Measurements from ENCODE around the gene NEK4. TPM values are rescaled to one million over a fixed set of nuclear protein-coding genes. Genes with fewer than 3 reads are reported as not detected.

The NEK4 gene
- total RNA-seq, 1 experiment from 2014 or later, result 33.8 TPM

- peaks cover 76% of the 10 kb centered on the region for H3K36me3 Mint-ChIP-seq (ENCODE audit: insufficient read depth, unreplicated experiment)
- BruUV-seq (replicated peaks), result TSS peak; percentile 48
- H3K4me3 Mint-ChIP-seq (ENCODE audit: low read depth, unreplicated experiment), result peak within 1 kb of the TSS; percentile 92
- H3K27me3 Mint-ChIP-seq (ENCODE audit: unreplicated experiment), result no peaks in the 10 kb centered on the region
- H3K4me1 Mint-ChIP-seq (ENCODE audit: low read depth, unreplicated experiment), result peaks cover 22% of the 10 kb centered on the region
- peak; percentile 91 for DNase-seq
- no peaks in the 10 kb centered on the region for H3K9me3 Mint-ChIP-seq (ENCODE audit: low read depth, unreplicated experiment)
- peak within 1 kb of the TSS; percentile 97 for H3K27ac Mint-ChIP-seq (ENCODE audit: unreplicated experiment)
- intact Hi-C loops (cut with micrococcal nuclease; ENCODE audit: unreplicated experiment), result loop anchor here (10.0 kb wide), 1 partner anchor 151 kb away; the partner anchor contains the start of genes NT5DC2 and UQCC5
- CTCF ChIA-PET, result no interaction called here
- no peak for TF ChIP-seq CTCF (IDR thresholded peaks at IDR 0.05; ENCODE audit: unreplicated experiment)
Measured at GRCh38 chr3:52685709-52686691, 84.7 kb downstream of the NEK4 start, which contains the start of the genes GNL3 and PBRM1. GNL3 (plus strand) TSS chr3:52686032; CDS start chr3:52686093, 61 bp downstream. PBRM1 (minus strand) TSS chr3:52685913.

- peak; percentile 88 for DNase-seq
- TF ChIP-seq CTCF (IDR thresholded peaks at IDR 0.05; ENCODE audit: unreplicated experiment), result no peak
- BruUV-seq (replicated peaks), result no TSS peak
- H3K27ac Mint-ChIP-seq (ENCODE audit: unreplicated experiment), result peak overlapping the region; percentile 97
- H3K4me1 Mint-ChIP-seq (ENCODE audit: low read depth, unreplicated experiment), result peaks cover 24% of the 10 kb centered on the region
- no peaks in the 10 kb centered on the region for H3K9me3 Mint-ChIP-seq (ENCODE audit: low read depth, unreplicated experiment)
- peaks cover 69% of the 10 kb centered on the region for H3K36me3 Mint-ChIP-seq (ENCODE audit: insufficient read depth, unreplicated experiment)
- intact Hi-C loops (cut with micrococcal nuclease; ENCODE audit: unreplicated experiment), result loop anchor here (10.0 kb wide), 1 partner anchor 150 kb away; the partner anchor contains the start of genes NT5DC2 and UQCC5
- peak overlapping the region; percentile 92 for H3K4me3 Mint-ChIP-seq (ENCODE audit: low read depth, unreplicated experiment)
- CTCF ChIA-PET, result no interaction called here
- H3K27me3 Mint-ChIP-seq (ENCODE audit: unreplicated experiment), result no peaks in the 10 kb centered on the region
Measured at GRCh38 chr3:52685285-52685708, 85.4 kb downstream of the NEK4 start.

GRCh38 chr3:52684184-52684583 is 86.6 kb downstream of the NEK4 start:
- Mint-ChIP-seq H3K4me3 (ENCODE audit: low read depth, unreplicated experiment) (peak overlapping the region; percentile 92), H3K27ac (ENCODE audit: unreplicated experiment) (peak overlapping the region; percentile 97), H3K4me1 (ENCODE audit: low read depth, unreplicated experiment) (peaks cover 32% of the 10 kb centered on the region), H3K36me3 (ENCODE audit: insufficient read depth, unreplicated experiment) (peaks cover 68% of the 10 kb centered on the region), H3K9me3 (ENCODE audit: low read depth, unreplicated experiment) (no peaks in the 10 kb centered on the region), H3K27me3 (ENCODE audit: unreplicated experiment) (no peaks in the 10 kb centered on the region)
- BruUV-seq (replicated peaks), result no TSS peak
- DNase-seq, result no peak
- intact Hi-C loops (cut with micrococcal nuclease; ENCODE audit: unreplicated experiment), result loop anchor here (5.0 to 10.0 kb wide), 2 partner anchors 149 to 257 kb away; partner anchors contain the start of genes NT5DC2 and UQCC5
- no peak for TF ChIP-seq CTCF (IDR thresholded peaks at IDR 0.05; ENCODE audit: unreplicated experiment)
- CTCF ChIA-PET, result no interaction called here

GRCh38 chr3:52683611-52684010 is 87.1 kb downstream of the NEK4 start:
- peaks cover 68% of the 10 kb centered on the region for H3K36me3 Mint-ChIP-seq (ENCODE audit: insufficient read depth, unreplicated experiment)
- no peaks in the 10 kb centered on the region for H3K9me3 Mint-ChIP-seq (ENCODE audit: low read depth, unreplicated experiment)
- no peak for DNase-seq
- BruUV-seq (replicated peaks), result no TSS peak
- CTCF ChIA-PET, result no interaction called here
- no peak for TF ChIP-seq CTCF (IDR thresholded peaks at IDR 0.05; ENCODE audit: unreplicated experiment)
- no peak overlapping the region for H3K4me3 Mint-ChIP-seq (ENCODE audit: low read depth, unreplicated experiment)
- intact Hi-C loops (cut with micrococcal nuclease; ENCODE audit: unreplicated experiment), result loop anchor here (5.0 to 10.0 kb wide), 2 partner anchors 149 to 256 kb away; partner anchors contain the start of genes NT5DC2 and UQCC5
- no peak overlapping the region for H3K27ac Mint-ChIP-seq (ENCODE audit: unreplicated experiment)
- H3K4me1 Mint-ChIP-seq (ENCODE audit: low read depth, unreplicated experiment), result peaks cover 32% of the 10 kb centered on the region
- H3K27me3 Mint-ChIP-seq (ENCODE audit: unreplicated experiment), result no peaks in the 10 kb centered on the region

Measured in Calu3 (cell line).